Body of pancreas (tissue), 4 donors: Measurements from ENCODE around the gene SIX5. TPM values are rescaled to one million over a fixed set of nuclear protein-coding genes. Genes with fewer than 3 reads are reported as not detected.

ENCODE experiments used
- ATAC-seq: fragments of 150-250 bp; one replicate; pipeline ENCODE4 v1.9.1; 2016
- DNase-seq, 4 donors: peaks; one replicate each; pipeline ENCODE4 v3.0.0-alpha.2; 2019
- H3K27ac ChIP-seq, 4 donors: fragments of 200-600 bp; sonication (generic); 1 replicate in 3 of 4; 2 replicates in 1 of 4; pipeline versions ENCODE4 v1.5.1 to v1.6.1; 2016 to 2019; ENCODE audit warnings: mild to moderate bottlenecking in 1 of 4, mixed read lengths in 1 of 4, moderate library complexity in 1 of 4
- H3K27me3 ChIP-seq, 2 donors: fragments of 200-600 bp; sonication (generic); one replicate each; pipeline ENCODE4 v1.6.0; 2016; ENCODE audit warnings: mild to moderate bottlenecking in 1 of 2
- H3K36me3 ChIP-seq, 2 donors: fragments of 200-600 bp; sonication (generic); replicated peaks in 1 of 2; 2 replicates each; pipeline ENCODE4 v1.5.1; 2016; ENCODE audit warnings: low read depth in 2 of 2; ENCODE audit not compliant: insufficient read depth in 1 of 2
- H3K4me1 ChIP-seq: fragments of 200-600 bp; sonication (generic); one replicate; pipeline ENCODE4 v1.6.0; 2016
- H3K4me3 ChIP-seq, 2 donors: fragments of 200-600 bp; sonication (generic); 1 replicate in 1 of 2; 2 replicates in 1 of 2; pipeline ENCODE4 v1.5.1; 2016 to 2019
- H3K9me3 ChIP-seq, 3 donors: fragments of 200-600 bp; sonication (generic); 1 replicate in 2 of 3; 2 replicates in 1 of 3; pipeline ENCODE4 v1.5.1; 2016
- POLR2A ChIP-seq, 3 donors: fragments of 450-650 bp; IDR thresholded peaks; one replicate each; pipeline ENCODE4 v1.6.1; 2016; ENCODE audit warnings: antibody characterized with exemption in 3 of 3, mild to moderate bottlenecking in 2 of 3
- WGBS, 2 donors: methylation state at CpG; one replicate each; pipeline ENCODE4 v1.1.5; 2017; 5-methylcytosine and 5-hydroxymethylcytosine counted together
- intact Hi-C: fragments of 100-400 bp; cut with DNase I; formaldehyde crosslinking; loops from one replicate; pipeline ENCODE4 v1.15.1; 2023
- total RNA-seq, 2 donors: library from RNA; depleted of rRNA; stranded (reverse); fragments of >200 nt; gene quantifications; one replicate each; pipeline ENCODE4 v1.1.0, GENCODE V29; 2016
- TF ChIP-seq, protein P1 (sequence below), 7 experiments: fragments of 450-650 bp in 4 of 7; fragments of 200-600 bp in 3 of 7; sonication (generic) in 3 of 7; IDR thresholded peaks; one replicate each; pipeline ENCODE4 v1.5.1; 2016 to 2019; ENCODE audit warnings: antibody characterized with exemption in 7 of 7

The SIX5 gene
- total RNA-seq, 2 donors from 2014 or later: 21.0 to 60.3 TPM

DNA sequence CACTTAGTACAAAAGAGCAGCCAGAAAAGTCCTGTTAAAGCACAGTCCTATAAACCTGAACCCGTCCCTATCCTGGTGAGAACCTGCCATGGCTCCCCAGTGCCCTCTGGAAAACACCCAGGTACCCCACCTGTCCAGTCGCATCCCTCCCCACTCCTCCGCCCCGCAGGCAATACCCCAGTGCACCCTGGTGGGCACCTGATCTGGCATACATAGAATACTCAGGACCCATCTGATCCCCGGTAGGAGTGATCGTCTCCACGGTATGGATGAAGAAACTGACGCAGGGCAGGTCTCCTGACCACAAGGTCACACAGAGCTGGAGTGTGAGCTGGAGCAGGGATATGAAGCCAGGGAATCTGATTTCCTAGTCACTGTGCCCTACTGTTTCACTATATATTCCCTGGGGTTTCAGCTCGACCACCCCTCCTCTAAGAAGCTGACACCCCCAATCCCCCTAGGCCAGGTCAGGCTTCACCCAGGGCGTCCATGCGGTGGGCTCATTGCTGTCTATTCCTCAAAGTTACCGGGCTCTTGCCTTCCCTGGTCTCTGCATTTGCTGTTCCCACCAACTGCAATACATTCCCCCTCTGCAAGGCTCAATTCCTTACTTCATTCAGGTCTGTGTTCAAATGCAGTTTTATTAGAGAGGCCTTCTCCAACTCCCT, 50.9 kb downstream of the SIX5 start:
- TF ChIP-seq POLR2A (IDR thresholded peaks at IDR 0.05): no peak
- TF ChIP-seq, protein P1, sequence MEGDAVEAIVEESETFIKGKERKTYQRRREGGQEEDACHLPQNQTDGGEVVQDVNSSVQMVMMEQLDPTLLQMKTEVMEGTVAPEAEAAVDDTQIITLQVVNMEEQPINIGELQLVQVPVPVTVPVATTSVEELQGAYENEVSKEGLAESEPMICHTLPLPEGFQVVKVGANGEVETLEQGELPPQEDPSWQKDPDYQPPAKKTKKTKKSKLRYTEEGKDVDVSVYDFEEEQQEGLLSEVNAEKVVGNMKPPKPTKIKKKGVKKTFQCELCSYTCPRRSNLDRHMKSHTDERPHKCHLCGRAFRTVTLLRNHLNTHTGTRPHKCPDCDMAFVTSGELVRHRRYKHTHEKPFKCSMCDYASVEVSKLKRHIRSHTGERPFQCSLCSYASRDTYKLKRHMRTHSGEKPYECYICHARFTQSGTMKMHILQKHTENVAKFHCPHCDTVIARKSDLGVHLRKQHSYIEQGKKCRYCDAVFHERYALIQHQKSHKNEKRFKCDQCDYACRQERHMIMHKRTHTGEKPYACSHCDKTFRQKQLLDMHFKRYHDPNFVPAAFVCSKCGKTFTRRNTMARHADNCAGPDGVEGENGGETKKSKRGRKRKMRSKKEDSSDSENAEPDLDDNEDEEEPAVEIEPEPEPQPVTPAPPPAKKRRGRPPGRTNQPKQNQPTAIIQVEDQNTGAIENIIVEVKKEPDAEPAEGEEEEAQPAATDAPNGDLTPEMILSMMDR (IDR thresholded peaks at IDR 0.05): no peak
- H3K27me3 ChIP-seq: no peaks in the 10 kb centered on the region
- peaks cover 31% of the 10 kb centered on the region for H3K4me1 ChIP-seq
- H3K36me3 ChIP-seq: no peaks in the 10 kb centered on the region
- no peaks in the 10 kb centered on the region for H3K9me3 ChIP-seq
- whole genome bisulfite sequencing, 2 donors: 37 to 47% methylated on average over 8 to 12 of the region's 12 CpGs
- H3K27ac ChIP-seq: peak overlapping the region; percentile 90 to 92 (median 92)
- H3K4me3 ChIP-seq: no peak overlapping the region
- peak in 3 of 4 donors; percentile 33 to 43 (median 36) for DNase-seq
- intact Hi-C loops: no loop called here
- ATAC-seq: no peak

GRCh38 chr19:45717131-45717982, 51.7 kb downstream of the SIX5 start:
- intact Hi-C loops: no loop called here
- DNase-seq: peak; percentile 98 to 99 (median 99)

DNA sequence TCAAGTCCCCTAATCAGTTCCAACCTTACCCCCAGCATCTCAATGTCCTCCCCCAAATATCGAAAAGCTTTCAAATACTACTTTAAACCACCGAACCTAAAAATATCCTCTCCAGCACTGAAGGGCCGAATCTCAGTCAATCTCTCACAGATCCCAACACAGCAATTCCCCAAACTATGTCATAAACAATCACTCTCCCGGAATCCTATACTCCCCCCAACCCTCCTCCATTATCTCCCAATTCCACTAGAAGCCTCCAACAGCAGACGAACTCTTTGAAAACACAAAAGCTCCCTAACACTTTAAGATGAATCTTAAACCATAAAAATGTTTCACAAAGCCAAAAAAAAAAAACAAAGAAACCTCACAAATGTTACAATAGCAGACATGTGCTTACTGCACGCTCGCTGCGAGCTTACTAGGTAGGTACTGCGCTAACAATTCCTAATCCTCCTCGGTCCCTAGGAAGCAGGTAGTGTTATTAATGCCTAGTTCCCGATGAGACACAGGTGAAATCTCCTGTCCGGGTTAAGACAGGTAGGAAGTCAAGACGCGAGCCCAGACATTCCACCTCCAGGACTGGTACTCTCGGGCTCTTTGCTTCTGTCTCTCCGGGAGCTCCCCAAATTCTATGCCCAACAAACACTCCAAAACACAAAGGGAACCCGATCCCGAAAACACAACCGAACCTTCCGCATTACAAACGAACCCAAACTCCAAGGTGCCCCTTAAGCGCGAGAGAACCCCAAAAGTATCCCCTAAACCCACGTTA, 52.5 kb downstream of the SIX5 start:
- no peak for ATAC-seq
- Histone ChIP-seq H3K4me1 (peaks cover 31% of the 10 kb centered on the region), H3K9me3 (no peaks in the 10 kb centered on the region), H3K27ac (peak overlapping the region; percentile 77 to 92 (median 91)), H3K36me3 (peaks cover 4 to 5% of the 10 kb centered on the region in 2 donors), H3K4me3 (peak overlapping the region; percentile 7 to 30), H3K27me3 (no peaks in the 10 kb centered on the region)
- DNase-seq: peak; percentile 37 to 60 (median 43)
- TF ChIP-seq POLR2A (IDR thresholded peaks at IDR 0.05): no peak
- TF ChIP-seq, protein P1 (IDR thresholded peaks at IDR 0.05): no peak
- WGBS, 2 donors: 2% methylated on average over 24 of the region's 24 CpGs
- intact Hi-C loops: no loop called here

More at GRCh38 chr19:45717131-45717982, 51.7 kb downstream of the SIX5 start:
- Histone ChIP-seq H3K27me3 (no peaks in the 10 kb centered on the region), H3K36me3 (peaks cover 0 to under 1% of the 10 kb centered on the region in 2 donors), H3K4me1 (peaks cover 31% of the 10 kb centered on the region), H3K27ac (peak overlapping the region; percentile 90 to 92 (median 92)), H3K9me3 (no peaks in the 10 kb centered on the region), H3K4me3 (peak overlapping the region; percentile 7 to 30)
- TF ChIP-seq, protein P1 (IDR thresholded peaks at IDR 0.05): peak in 4 of 7 experiments; percentile 27 to 43 (median 34)
- peak; percentile 13 to 60 (median 41) for TF ChIP-seq POLR2A (IDR thresholded peaks at IDR 0.05)
- peak; percentile 96 for ATAC-seq
- 0 to 1% methylated on average over 19 to 51 of the region's 51 CpGs for WGBS, 2 donors

GRCh38 chr19:45715139-45715538, 53.9 kb downstream of the SIX5 start:
- Histone ChIP-seq H3K4me1 (peaks cover 21% of the 10 kb centered on the region), H3K4me3 (no peak overlapping the region), H3K9me3 (no peaks in the 10 kb centered on the region), H3K27ac (no peak overlapping the region), H3K27me3 (no peaks in the 10 kb centered on the region), H3K36me3 (peaks cover 4 to 5% of the 10 kb centered on the region in 2 donors)
- 89 to 93% methylated on average over 3 of the region's 3 CpGs for WGBS, 2 donors
- ATAC-seq (no peak), DNase-seq (no peak)
- TF ChIP-seq, protein P1 (IDR thresholded peaks at IDR 0.05): no peak
- TF ChIP-seq POLR2A (IDR thresholded peaks at IDR 0.05): no peak
- intact Hi-C loops: no loop called here

Other genes starting within 250 kb of the SIX5 start
- gene OPA3, start 184.4 kb downstream of the SIX5 start, total RNA-seq: 10 to 100 TPM in 1 of 2 donors, 1 to 10 TPM in 1; 4.2 to 22.7 TPM
- gene GPR4, start 167.0 kb downstream of the SIX5 start, total RNA-seq: 1 to 10 TPM in 1 of 2 donors, under 1 TPM in 1; 0.99 to 1.3 TPM
- 10 to 100 TPM; 25.7 to 60.6 TPM for gene EML2, start 129.9 kb downstream of the SIX5 start, total RNA-seq
- gene GIPR, start 101.0 kb downstream of the SIX5 start, total RNA-seq: 1 to 10 TPM; 3.9 to 9.2 TPM
- 10 to 100 TPM; 25.1 to 66.4 TPM for gene SNRPD2, start 77.3 kb downstream of the SIX5 start, total RNA-seq
- gene QPCTL, start 76.6 kb downstream of the SIX5 start, total RNA-seq: 1 to 10 TPM; 2.1 to 4.0 TPM
- 10 to 100 TPM in 1 of 2 donors, 1 to 10 TPM in 1; 7.8 to 11.9 TPM for gene FBXO46, start 38.4 kb downstream of the SIX5 start, total RNA-seq
- not detected for gene MEIOSIN, start 35.8 kb downstream of the SIX5 start, total RNA-seq
- gene DMPK, start 13.2 kb upstream of the SIX5 start, total RNA-seq: 10 to 100 TPM; 57.9 to 81.4 TPM
- 10 to 100 TPM; 19.7 to 20.4 TPM for gene DMWD, start 23.6 kb upstream of the SIX5 start, total RNA-seq
- under 1 TPM in 1 of 2 donors, not detected in 1; 0.33 TPM for gene RSPH6A, start 46.1 kb upstream of the SIX5 start, total RNA-seq
- 10 to 100 TPM; 23.3 to 32.3 TPM for gene SYMPK, start 93.9 kb upstream of the SIX5 start, total RNA-seq
- 10 to 100 TPM in 1 of 2 donors, 1 to 10 TPM in 1; 3.0 to 16.3 TPM for gene FOXA3, start 95.1 kb upstream of the SIX5 start, total RNA-seq
- gene IRF2BP1, start 116.9 kb upstream of the SIX5 start, total RNA-seq: 10 to 100 TPM; 24.1 to 25.1 TPM
- gene MYPOP, start 133.4 kb upstream of the SIX5 start, total RNA-seq: 10 to 100 TPM in 1 of 2 donors, 1 to 10 TPM in 1; 6.7 to 13.5 TPM
- gene NANOS2, start 145.5 kb upstream of the SIX5 start, total RNA-seq: not detected
- gene NOVA2, start 204.6 kb upstream of the SIX5 start, total RNA-seq: 1 to 10 TPM; 1.3 to 1.6 TPM
- 10 to 100 TPM in 1 of 2 donors, 1 to 10 TPM in 1; 7.8 to 14.5 TPM for gene CCDC61, start 226.2 kb upstream of the SIX5 start, total RNA-seq